SK-N-SH treated with all-trans-retinoic acid at 6 μM for 48 hours (cell line): ENCODE measurements around the gene EBF4.

Experiments
- PATZ1 ChIP-seq: fragments of 250-450 bp; sonication (Bioruptor Pico); IDR thresholded peaks from 2 replicates; pipeline ENCODE4 v1.8.0; 2020; ENCODE audit warnings: mild to moderate bottlenecking, moderate library complexity, borderline replicate concordance
- POU6F1 ChIP-seq: fragments of 250-450 bp; sonication (Bioruptor Pico); IDR thresholded peaks from 2 replicates; pipeline ENCODE4 v1.8.0; 2021; ENCODE audit warnings: low read depth, mild to moderate bottlenecking, moderate library complexity, borderline replicate concordance
- ZFP30 ChIP-seq: fragments of 450-650 bp; formaldehyde crosslinking; IDR thresholded peaks from 2 replicates; pipeline ENCODE4 v1.5.0; 2022; ENCODE audit warnings: mild to moderate bottlenecking, moderate library complexity

GRCh38 chr20:2659547-2659946 is 33.0 kb upstream of the EBF4 start:
- TF ChIP-seq PATZ1 (CRISPR knock-in tag) = no peak
- no peak for TF ChIP-seq POU6F1 (CRISPR knock-in tag)
- TF ChIP-seq ZFP30 (CRISPR knock-in tag) = no peak
